Femur (tissue), 1 donor: ENCODE results near the gene PDE3B.
"Not testable (repeated sequence)": the region's sequence is repeated elsewhere in the genome, so short reads cannot be mapped to it uniquely, and the experiment has no call there.

Experiments
- DNase-seq: peaks from one replicate; pipeline ENCODE4 v3.0.0-alpha.2; 2017

Gene PDE3B

DNA sequence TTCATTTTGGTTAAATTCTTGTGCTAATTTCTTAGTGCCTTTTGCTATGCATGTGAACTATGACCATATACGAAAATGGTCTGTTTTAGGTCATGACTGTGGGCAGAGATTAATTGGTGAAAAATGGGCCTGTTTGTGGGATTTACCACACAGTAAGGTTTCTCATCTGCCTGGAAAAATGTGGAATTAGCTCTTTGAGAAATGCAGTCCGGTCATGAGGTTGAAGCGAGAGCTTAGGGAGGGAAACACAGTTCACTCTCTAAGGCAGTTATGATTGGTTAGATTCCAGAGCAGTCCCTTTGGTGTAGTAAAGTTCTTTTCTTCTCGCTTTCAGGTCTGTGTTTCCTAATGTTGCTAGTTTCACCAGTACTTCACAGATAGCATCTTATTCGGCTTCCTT is 1.2 kb upstream of the PDE3B start:
- no peak for DNase-seq

- peak; percentile 23 for DNase-seq
These were observed 519 bp upstream of the PDE3B start for GRCh38 chr11:14642873-14643696.

GRCh38 chr11:14644226-14645014 is 816 bp downstream of the PDE3B start:
- peak; percentile 57 for DNase-seq

GRCh38 chr11:14645015-14645912 is 1.7 kb downstream of the PDE3B start:
- DNase-seq, result no peak

DNA sequence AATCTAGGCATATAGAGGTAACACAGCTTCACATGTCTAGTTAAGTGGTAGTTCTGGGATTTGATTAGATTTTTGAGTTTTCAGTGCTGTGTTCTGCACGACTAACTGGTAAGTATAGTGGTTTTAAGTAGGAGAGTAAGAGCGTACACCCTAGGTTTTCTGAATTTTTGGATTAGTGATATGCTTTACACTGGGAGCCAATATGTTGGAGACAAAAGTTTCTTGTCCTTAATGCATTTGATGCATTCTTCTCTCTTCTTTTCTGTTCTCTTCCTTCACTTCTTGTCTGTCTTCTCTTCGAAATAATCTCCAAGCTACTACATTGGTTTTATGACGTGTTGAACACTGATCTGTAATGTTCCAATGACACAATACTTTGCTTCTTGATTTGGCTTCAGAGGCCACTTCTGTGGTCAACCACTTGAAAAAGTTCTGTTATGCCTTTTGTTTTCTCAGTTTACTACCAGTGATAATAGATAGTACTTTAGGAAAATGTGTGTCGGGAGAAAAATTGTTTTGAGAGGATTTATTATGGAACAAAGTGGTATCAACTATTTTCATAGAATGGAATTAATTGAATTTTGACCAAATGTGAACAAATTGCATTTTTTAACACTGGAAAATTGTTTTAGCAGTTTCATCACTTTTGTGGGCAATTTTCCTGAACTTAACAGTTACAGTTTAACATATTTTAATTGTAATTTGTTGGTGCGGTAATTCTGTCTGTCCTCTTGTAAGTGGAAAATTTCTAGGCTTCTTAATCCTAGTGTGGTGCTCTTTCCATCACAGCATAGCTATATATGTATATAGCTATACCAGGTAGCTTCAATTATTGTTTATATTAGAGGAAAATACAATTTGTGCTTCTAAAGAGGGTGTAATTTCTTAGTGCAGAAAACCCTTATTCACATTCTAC is 2.6 kb downstream of the PDE3B start:
- no peak for DNase-seq

DNA sequence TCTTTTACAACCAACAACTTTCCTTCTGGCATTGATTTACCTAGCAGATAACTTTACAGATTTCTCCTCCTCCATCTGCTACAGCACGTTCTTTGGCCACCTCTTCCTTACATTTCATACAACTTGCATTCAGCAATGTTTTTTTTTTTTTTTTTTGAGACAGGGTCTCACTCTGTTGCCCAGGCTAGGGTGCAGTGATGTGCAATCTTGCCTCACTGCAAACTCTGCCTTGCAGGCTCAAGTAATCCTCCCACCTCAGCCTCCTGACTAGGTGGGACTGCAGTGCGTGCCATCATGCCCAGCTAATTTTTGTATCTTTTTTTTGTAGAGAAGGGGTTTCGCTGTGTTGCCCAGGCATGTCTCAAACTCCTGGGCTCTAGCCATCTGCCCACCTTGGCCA is 6.5 kb downstream of the PDE3B start:
- DNase-seq, result no peak

DNA sequence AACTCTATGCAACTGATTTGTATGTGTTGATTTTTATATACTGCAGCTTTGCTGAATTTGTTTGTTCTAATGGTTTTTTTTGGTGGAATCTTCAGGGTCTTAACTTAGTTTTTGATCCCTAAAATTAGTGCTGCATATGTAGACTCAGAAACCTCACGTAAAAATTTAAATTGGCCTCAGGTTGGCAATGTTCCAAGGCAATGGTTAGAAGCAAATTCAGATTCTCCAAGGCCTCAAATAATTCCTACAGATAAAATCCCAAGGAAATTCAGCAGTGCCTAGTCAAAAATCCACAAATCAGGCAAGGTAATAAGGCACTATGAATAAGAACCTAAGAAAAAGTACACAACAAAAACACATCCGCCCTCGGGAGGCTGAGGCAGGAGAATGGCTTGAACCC is 9.5 kb downstream of the PDE3B start:
- DNase-seq, result no peak

DNA sequence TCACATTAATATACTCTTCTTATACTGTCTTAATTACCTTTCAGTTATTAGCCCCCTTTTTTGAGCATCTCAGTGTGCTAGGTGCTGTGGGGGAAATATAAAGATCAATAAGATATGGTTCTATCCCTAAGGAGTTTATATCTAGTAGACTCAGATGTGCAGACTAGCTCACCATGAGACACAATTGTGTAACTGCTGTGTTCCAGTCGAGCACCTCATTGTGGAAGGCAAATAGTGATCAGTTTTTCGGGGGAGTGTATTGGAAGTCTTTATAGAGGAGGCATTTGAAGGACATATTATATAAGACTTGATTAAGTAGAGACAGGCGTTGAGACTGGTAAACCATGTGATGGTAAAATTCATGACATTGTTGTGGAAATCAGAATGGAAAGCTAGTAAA is 11.8 kb downstream of the PDE3B start:
- DNase-seq, result no peak

GRCh38 chr11:14656536-14657457 is 13.2 kb downstream of the PDE3B start:
- no peak for DNase-seq

- DNase-seq, result no peak
These were observed 14.2 kb downstream of the PDE3B start for GRCh38 chr11:14657841-14658240.

DNA sequence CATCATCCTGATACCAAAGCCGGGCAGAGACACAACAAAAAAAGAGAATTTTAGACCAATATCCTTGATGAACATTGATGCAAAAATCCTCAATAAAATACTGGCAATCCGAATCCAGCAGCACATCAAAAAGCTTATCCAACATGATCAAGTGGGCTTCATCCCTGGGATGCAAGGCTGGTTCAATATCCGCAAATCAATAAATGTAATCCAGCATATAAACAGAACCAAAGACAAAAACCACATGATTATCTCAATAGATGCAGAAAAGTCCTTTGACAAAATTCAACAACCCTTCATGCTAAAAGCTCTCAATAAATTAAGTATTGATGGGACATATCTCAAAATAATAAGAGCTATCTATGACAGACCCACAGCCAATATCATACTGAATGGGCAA is 21.3 kb downstream of the PDE3B start:
- not testable (repeated sequence) for DNase-seq

DNA sequence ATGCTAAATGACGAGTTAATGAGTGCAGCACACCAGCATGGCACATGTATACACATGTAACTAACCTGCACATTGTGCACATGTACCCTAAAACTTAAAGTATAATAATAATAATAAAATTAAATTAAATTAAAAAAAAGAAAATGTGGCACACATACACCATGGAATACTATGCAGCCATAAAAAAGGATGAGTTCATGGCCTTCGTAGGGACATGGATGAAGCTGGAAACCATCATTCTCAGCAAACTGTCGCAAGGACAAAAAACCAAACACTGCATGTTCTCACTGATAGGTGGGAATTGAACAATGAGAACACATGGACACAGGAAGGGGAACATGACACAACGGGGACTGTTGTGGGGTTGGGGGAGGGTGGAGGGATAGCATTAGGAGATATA is 23.7 kb downstream of the PDE3B start:
- DNase-seq, result not testable (repeated sequence)

DNA sequence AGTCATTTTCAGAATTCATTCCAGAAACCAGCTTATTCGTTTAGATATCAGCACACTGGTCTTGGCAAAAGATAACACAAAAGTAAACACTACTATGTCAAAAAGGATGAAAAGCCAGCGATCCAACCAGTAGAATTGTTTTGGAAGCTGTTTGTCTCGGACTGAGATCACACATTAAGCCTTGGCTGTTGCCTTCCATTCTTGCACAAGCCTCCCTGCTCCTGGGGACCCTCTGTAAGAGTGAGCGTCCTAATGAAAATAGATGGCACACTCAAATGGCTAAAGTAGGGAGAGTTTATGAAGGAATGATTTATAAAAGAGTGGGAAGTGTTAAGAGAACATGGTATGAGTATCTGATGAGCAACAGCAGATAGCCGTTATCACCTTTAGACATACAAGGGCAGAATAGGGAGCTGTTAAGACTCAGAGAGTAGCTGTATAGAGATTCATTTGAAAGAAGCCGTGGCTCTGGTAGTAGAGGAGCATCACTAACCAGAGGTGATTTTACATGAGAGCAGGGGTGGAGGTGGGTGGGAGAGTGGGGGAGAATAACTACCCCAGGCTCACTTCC is 25.2 kb downstream of the PDE3B start:
- DNase-seq, result no peak

GRCh38 chr11:14669499-14669898 is 25.9 kb downstream of the PDE3B start:
- no peak for DNase-seq

DNA sequence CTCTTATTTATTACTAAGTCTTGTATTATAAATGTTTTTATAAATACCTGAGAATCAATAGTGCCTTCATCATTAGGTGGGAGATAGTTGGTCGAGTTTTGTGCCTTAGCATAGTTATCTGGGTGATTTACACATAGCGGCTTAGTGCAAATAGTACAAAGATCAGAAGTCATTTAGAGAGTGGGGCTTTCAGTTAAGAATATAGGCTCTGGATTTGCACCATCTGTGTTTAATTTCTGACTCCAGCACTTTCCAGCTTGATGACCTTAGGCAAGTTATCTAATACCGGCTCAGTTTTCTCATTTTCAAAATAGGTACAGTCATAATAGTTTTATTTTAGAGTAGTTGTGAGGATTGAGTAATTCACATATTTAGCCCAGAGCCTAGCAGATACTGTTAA is 26.4 kb downstream of the PDE3B start:
- no peak for DNase-seq

DNA sequence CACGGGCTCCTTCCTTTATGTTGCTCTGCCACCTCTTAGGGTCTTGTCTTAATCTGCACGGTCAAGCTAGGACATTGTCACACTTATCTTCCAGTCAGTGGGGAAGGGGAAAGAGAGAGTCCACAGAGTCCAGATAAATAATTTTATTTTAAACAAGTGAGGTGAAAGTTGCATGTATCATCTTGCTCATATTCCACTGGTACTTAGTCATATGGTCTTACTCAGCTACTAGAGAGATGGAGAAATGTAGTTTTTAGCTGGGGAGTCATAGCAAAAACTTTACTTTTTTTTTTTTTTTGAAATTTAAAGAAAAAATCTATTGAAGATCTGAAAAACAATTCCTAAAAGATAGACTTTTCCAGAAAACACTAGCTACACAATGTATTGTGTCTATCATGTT is 29.0 kb downstream of the PDE3B start:
- no peak for DNase-seq

- no peak for DNase-seq
These were observed 29.8 kb downstream of the PDE3B start for GRCh38 chr11:14673421-14673820.

DNA sequence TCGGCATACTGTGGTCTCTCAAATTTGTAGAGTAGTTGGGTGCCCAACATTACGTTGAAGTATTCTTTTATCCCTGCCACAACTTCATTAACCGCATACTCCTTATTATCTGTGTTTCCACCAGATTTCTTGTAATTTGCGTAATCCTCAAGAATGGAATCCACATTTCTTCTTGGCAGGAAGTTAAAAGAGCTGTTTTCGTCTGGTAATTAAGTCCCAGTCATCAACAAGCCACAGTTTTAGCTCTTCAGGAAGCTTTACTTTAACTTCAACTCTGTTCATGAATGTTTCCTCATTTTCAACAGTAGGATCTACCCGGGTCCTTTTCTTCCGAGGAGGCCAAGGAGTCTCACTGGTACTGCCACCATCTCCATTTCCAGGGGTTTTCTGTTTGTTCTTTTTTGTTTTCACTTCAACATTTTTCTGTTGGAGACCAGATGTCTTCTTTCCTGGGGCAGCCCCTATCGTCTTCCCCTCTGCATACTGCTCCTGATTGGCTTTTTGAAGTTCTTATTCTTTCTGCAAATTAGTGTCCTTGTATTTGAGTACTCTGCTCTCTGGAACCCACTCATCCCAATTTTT is 30.3 kb downstream of the PDE3B start:
- DNase-seq, result no peak

- no peak for DNase-seq
These were observed 32.5 kb downstream of the PDE3B start for GRCh38 chr11:14676068-14676467.

DNA sequence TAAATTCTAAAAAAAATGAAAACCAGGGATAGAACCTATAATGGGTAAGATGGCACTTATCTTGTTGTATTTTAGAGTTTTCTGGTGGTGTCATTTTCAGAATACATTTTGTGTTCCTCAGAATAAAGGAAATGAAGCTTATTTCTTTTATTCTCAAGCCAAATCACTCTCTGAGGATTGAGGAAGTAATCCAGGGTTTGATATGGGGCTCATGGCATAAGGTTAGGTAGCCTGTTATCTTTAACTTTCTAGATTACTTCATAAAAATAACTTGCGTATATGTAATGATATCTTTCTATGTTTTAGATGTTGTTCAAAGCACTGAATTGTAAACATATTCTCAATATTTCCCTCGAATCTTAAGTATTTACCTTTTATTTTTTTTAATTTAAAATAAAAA is 33.5 kb downstream of the PDE3B start:
- DNase-seq, result no peak
